Smooth muscle cell (in vitro differentiated cells): ENCODE data around the gene NTRK1. TPM values are rescaled to one million over a fixed set of nuclear protein-coding genes. Genes with fewer than 3 reads are reported as not detected.

Experiments
- DNase-seq: peaks from one replicate; lab custom pipeline; 2025; ENCODE audit not compliant: unreplicated experiment; lab: John Stamatoyannopoulos, UW
- H2AFZ ChIP-seq: fragments of 200-600 bp; sonication (generic); 2 replicates; pipeline ENCODE4 v1.6.0; 2016; ENCODE audit warnings: antibody characterized with exemption, low read depth, mild to moderate bottlenecking
- H3F3A ChIP-seq: fragments of 200-600 bp; sonication (generic); 2 replicates; pipeline ENCODE4 v1.6.0; 2017; ENCODE audit warnings: antibody characterized with exemption, low read depth
- H3K27ac ChIP-seq: fragments of 200-600 bp; sonication (generic); 2 replicates; pipeline ENCODE4 v1.5.1; 2016; ENCODE audit warnings: low read depth, mild to moderate bottlenecking
- H3K27me3 ChIP-seq: fragments of 200-600 bp; sonication (generic); 2 replicates; pipeline ENCODE4 v1.6.1; 2016; ENCODE audit warnings: low read depth, mild to moderate bottlenecking
- H3K36me3 ChIP-seq: fragments of 200-600 bp; sonication (generic); 2 replicates; pipeline ENCODE4 v1.5.1; 2016; ENCODE audit warnings: low read depth
- H3K4me1 ChIP-seq: fragments of 200-600 bp; sonication (generic); 2 replicates; pipeline ENCODE4 v1.5.1; 2016; ENCODE audit warnings: low read depth
- H3K4me2 ChIP-seq: fragments of 200-600 bp; sonication (generic); 2 replicates; pipeline ENCODE4 v1.6.0; 2016; ENCODE audit warnings: mild to moderate bottlenecking
- H3K4me3 ChIP-seq: fragments of 200-600 bp; sonication (generic); 2 replicates; pipeline ENCODE4 v1.5.1; 2016; ENCODE audit warnings: mild to moderate bottlenecking
- H3K79me2 ChIP-seq: fragments of 200-600 bp; sonication (generic); 2 replicates; pipeline ENCODE4 v1.6.0; 2016; ENCODE audit warnings: low read depth, mild to moderate bottlenecking
- H3K9ac ChIP-seq: fragments of 200-600 bp; sonication (generic); 2 replicates; pipeline ENCODE4 v1.6.0; 2016; ENCODE audit warnings: low read depth
- H3K9me3 ChIP-seq: fragments of 200-600 bp; sonication (generic); replicated peaks from 2 replicates; pipeline ENCODE4 v1.5.1; 2016; ENCODE audit warnings: low read depth
- H4K20me1 ChIP-seq: fragments of 200-600 bp; sonication (generic); 2 replicates; pipeline ENCODE4 v1.6.0; 2016; ENCODE audit warnings: low read depth
- CTCF ChIP-seq: fragments of 200-600 bp; sonication (generic); IDR thresholded peaks from 2 replicates; pipeline ENCODE4 v1.5.1; 2017; ENCODE audit warnings: borderline replicate concordance, mild to moderate bottlenecking, antibody characterized with exemption; ENCODE audit not compliant: insufficient read depth, poor library complexity, severe bottlenecking
- WGBS: methylation state at CpG from one replicate; pipeline ENCODE4 v1.1.7; 2016; ENCODE audit warnings: low lambda C conversion rate; 5-methylcytosine and 5-hydroxymethylcytosine counted together
- polyA plus RNA-seq: library from polyadenylated mRNA; unstranded; fragments of >200 nt; fragmentation: Nextera tagmentation; extraction: Ambion mirVana; gene quantifications from 2 replicates; pipeline ENCODE4 v1.2.1, GENCODE V29; 2016
- total RNA-seq: library from RNA; depleted of rRNA; stranded (reverse); fragments of >200 nt; gene quantifications from 2 replicates; pipeline ENCODE4 v1.2.3, GENCODE V29; 2014

Gene NTRK1
- total and polyA plus RNA-seq, 2 experiments from 2014 or later = 0.85 to 3.6 TPM

- Histone ChIP-seq H2AFZ (no peak overlapping the region), H3K27me3 (no peaks in the 10 kb centered on the region), H3K9ac (no peak overlapping the region), H3K27ac (no peak overlapping the region), H3K4me3 (no peak overlapping the region), H3K4me2 (no peak overlapping the region), H4K20me1 (no peaks in the 10 kb centered on the region), H3K79me2 (no peaks in the 10 kb centered on the region), H3K36me3 (no peaks in the 10 kb centered on the region), H3K9me3 (no peaks in the 10 kb centered on the region), H3F3A (no peaks in the 10 kb centered on the region), H3K4me1 (peaks cover 12% of the 10 kb centered on the region)
- no peak for DNase-seq
- 35% methylated on average over 5 of the region's 6 CpGs for WGBS
- TF ChIP-seq CTCF = no peak
Measured at GRCh38 chr1:156886583-156887281, 26.1 kb downstream of the NTRK1 start.

- Histone ChIP-seq H3F3A (no peaks in the 10 kb centered on the region), H3K9me3 (no peaks in the 10 kb centered on the region), H3K79me2 (no peaks in the 10 kb centered on the region), H3K27me3 (no peaks in the 10 kb centered on the region), H3K4me2 (no peak overlapping the region), H3K4me1 (peaks cover 12% of the 10 kb centered on the region), H2AFZ (no peak overlapping the region), H3K36me3 (no peaks in the 10 kb centered on the region), H3K4me3 (no peak overlapping the region), H4K20me1 (no peaks in the 10 kb centered on the region), H3K9ac (no peak overlapping the region), H3K27ac (no peak overlapping the region)
- WGBS = 46% methylated on average over 3 of the region's 3 CpGs
- DNase-seq = no peak
- no peak for TF ChIP-seq CTCF
Measured at GRCh38 chr1:156887317-156887716, 26.7 kb downstream of the NTRK1 start.

GRCh38 chr1:156887734-156888133 lies 27.1 kb downstream of the NTRK1 start:
- no peaks in the 10 kb centered on the region for H3K79me2 ChIP-seq
- no peak overlapping the region for H2AFZ ChIP-seq
- WGBS = 59% methylated on average over 6 of the region's 6 CpGs
- H3K9ac ChIP-seq = no peak overlapping the region
- no peak overlapping the region for H3K4me2 ChIP-seq
- H3K9me3 ChIP-seq = no peaks in the 10 kb centered on the region
- no peak for TF ChIP-seq CTCF
- H3K27me3 ChIP-seq = no peaks in the 10 kb centered on the region
- no peak overlapping the region for H3K27ac ChIP-seq
- no peaks in the 10 kb centered on the region for H4K20me1 ChIP-seq
- DNase-seq = no peak
- no peak overlapping the region for H3K4me3 ChIP-seq
- peaks cover 12% of the 10 kb centered on the region for H3K4me1 ChIP-seq
- no peaks in the 10 kb centered on the region for H3K36me3 ChIP-seq
- no peaks in the 10 kb centered on the region for H3F3A ChIP-seq
